Skin of body (tissue), 2 donors: ENCODE data around the gene OR51V1. TPM values are rescaled to one million over a fixed set of nuclear protein-coding genes. Genes with fewer than 3 reads are reported as not detected.
"Not testable (repeated sequence)": the region's sequence is repeated elsewhere in the genome, so short reads cannot be mapped to it uniquely, and the experiment has no call there.

Experiments used
- DNase-seq: peaks from one replicate; lab custom pipeline; 2025; lab: John Stamatoyannopoulos, UW
- total RNA-seq: library from RNA; depleted of rRNA; stranded (reverse); fragments of >200 nt; gene quantifications from one replicate; pipeline ENCODE4 v1.2.3, GENCODE V29; 2014

Gene OR51V1
- total RNA-seq, 1 donor from 2014 or later, result not detected

DNA sequence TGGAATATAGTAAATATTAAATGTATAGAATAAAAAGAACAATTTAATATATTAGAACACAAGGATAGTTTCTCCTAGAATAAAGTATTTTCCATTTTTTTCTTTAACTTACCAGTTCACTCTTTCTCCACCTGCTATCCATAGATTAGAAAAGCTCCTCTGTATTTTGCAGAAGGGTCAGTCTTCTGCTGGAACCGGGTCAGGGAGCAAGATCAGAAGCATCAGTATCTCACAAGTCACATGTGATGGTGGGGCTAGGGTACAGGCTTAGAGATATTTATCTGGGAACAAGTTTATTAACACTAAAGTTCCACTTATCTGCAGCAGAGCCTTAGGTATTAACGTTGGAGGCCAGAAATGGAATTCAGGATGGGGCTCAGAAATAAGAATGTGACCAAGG lies 28.6 kb downstream of the OR51V1 start:
- DNase-seq, result no peak

DNA sequence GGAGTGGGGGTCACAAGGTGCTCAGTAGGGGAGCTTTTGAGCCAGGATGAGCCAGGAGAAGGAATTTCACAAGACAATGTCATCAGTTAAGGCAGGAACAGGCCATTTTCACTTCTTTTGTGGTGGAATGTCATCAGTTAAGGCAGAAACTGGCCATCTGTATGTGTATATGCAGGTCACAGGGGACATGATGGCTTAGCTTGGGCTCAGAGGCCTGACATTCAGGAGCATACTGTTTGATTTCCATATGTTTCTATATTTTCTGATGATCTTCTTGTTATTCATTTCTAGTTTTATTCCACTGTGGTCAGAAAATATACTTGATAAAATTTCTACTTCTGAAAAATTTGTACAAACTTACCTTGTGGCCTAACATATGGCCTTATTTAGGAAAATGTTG lies 34.6 kb downstream of the OR51V1 start:
- DNase-seq, result not testable (repeated sequence)

DNA sequence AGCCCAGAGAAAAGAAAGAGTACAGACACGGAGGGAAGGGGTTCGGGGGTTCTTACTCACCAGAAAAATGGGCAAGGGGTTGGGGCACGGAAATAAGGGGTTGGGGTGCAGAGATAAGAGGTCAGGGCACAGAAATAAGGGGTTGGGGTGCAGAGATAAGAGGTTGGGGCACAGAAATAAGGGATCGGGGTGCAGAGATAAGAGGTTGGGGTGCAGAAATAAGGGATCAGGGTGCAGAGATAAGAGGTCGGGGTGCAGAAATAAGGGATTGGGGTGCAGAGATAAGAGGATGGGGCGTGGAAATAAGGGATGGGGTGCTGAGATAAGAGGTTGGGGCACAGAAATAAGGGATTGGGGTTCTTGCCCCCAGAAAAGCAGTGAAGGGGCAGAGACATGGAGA lies 35.7 kb downstream of the OR51V1 start:
- not testable (repeated sequence) for DNase-seq

DNA sequence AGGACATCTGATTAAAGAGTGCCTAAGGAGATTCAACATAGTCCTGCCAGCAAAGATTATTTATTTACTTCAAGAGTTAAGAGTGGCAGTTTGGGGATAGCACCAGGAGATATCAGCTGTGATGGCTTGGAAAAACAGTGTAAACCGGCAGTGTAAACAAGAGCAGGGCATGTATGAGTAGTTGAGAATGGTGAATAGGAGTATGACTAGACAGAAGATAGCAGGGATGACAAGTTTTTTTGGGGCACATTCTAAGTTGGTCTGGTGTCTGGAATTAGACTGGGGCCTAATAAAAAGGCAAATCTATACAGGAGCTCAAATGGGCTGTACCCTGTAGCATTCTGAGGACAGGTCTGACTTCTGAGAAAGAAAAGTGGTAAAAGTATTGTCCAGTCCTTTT lies 39.4 kb downstream of the OR51V1 start:
- not testable (repeated sequence) for DNase-seq

DNA sequence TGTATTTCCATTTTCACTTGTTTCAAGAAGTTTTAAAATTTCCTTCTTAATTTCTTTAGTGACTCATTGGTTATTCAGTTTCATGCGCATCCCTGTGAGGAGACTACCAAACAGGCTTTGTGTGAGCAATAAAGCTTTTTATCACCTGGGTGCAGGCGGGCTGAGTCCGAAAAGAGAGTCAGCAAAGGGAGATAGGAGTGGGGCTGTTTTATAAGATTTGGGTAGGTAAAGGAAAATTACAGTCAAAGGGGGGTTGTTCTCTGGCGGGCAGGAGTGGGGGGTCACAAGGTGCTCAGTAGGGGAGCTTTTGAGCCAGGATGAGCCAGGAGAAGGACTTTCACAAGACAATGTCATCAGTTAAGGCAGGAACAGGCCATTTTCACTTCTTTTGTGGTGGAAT lies 40.3 kb downstream of the OR51V1 start:
- not testable (repeated sequence) for DNase-seq

DNA sequence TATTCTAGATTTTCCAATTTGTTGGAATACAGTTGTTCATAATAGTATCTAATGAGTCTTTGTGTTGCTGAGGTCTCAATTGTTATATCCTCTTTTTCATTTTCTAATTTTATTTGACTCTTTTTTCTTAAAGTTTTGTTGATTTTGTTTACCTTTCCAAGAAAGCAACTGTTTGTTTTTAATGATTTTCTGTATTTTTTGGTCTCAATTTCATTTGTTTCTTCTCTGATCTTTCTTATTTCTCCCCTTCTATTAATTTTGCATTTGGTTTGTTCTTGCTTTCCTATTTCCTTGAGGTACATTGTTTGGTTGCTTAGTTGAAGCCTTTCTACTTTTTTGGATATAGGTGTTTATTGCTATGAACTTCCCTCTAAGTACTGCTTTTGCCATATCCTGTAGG lies 40.7 kb downstream of the OR51V1 start:
- DNase-seq, result no peak

DNA sequence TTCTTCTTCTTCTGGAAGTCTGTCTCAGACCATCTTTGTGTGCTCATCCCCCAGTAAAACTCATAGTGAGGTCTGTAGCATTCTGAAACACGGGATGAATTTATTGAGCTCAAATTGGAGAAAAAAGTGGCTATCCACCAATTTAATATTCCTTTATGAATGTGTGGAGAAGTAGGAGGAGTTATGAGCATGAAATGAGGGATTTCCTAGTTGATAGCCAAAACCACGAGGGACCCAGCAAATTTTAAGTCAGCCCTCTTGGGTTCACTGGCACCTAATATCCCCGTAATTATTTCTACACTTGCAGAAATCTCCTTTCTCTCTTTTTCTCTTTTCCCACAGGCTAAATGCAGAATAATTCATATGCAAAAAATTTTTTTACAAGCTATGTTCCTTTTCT lies 45.8 kb downstream of the OR51V1 start, which contains the start of gene OR52A1:
OR52A1 (minus strand) TSS at position 101 of the 400 bp plus-strand sequence. CDS start 2,388 bp downstream, outside the sequence.
- no peak for DNase-seq

DNA sequence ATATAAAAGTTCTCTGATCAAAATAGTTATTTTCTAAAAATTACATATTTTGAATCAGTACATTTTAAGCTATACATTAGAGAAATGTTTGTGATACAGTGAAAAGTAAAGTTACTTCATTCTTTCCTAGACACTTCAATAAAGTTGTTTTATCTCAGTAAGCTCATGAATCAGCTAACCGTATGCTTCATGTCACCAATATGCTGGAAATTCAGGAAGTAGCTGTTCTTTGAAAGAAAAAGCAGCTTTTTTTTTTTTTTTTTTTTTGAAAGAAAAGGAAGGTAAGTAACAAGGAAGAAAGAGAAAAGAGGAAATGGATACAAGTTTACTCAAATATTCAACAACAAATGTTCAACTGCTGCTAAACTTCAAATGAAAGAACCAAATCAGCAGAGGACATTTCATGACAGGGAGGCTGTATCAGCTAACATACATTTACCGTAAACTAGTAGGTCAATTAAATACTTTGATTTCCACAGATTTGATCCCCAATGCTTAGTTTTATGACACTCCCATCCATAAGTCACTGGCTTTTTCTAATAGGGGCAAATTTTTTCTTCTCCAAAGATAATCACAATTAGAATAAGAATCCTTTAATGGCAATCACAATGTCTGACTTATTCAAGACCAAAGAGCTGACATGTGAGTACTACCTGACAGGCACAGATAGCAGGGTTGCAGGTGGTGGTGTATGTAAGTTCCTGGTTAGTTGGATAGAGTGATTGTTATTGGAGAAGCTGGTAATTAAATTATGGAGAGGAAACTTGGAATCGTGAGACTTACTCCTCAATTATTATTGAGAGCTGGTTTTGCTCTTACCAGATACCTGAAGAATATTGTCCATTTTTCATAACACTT lies 46.7 kb downstream of the OR51V1 start:
- no peak for DNase-seq

DNA sequence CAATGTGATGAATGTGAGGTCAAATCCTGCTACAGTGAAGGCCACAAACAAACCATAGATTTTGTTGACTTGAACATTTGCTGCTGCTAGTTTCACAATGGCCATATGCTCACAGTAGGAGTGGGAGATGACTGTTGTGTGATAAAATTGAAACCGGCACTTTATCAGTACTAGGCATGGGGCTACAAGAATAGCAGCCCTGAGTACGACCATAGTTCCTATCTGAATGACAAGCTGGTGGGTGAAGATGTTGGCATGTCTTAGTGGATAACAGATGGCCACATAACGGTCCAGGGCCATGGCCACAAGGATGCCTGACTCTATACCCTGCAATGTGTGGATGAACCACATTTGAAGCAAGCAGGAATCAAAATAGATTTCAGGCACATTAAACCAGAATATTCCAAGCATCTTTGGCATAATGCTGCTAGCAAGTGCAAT lies 48.7 kb downstream of the OR51V1 start:
- DNase-seq, result no peak

Other genes with a start within 250 kb of the OR51V1 start
- gene OR51A2, start 245.0 kb downstream of the OR51V1 start, total RNA-seq, result not detected
- gene OR51L1, start 205.8 kb downstream of the OR51V1 start, total RNA-seq, result not detected
- not detected for gene OR52J3, start 154.2 kb downstream of the OR51V1 start, total RNA-seq
- not detected for gene OR52E2, start 141.1 kb downstream of the OR51V1 start, total RNA-seq
- not detected for gene OR52E1, start 131.1 kb downstream of the OR51V1 start, total RNA-seq
- not detected for gene OR52A5, start 62.3 kb downstream of the OR51V1 start, total RNA-seq
- not detected for gene OR52A1, start 45.9 kb downstream of the OR51V1 start, total RNA-seq
- 2,108 TPM for gene HBB, start 26.4 kb upstream of the OR51V1 start, total RNA-seq
- gene HBD, start 33.8 kb upstream of the OR51V1 start, total RNA-seq, result not detected
- 299 TPM for gene HBG1, start 49.2 kb upstream of the OR51V1 start, total RNA-seq
- 12,811 TPM for gene HBG2, start 54.1 kb upstream of the OR51V1 start, total RNA-seq
- gene HBE1, start 69.3 kb upstream of the OR51V1 start, total RNA-seq, result 27.0 TPM
- gene OR51B4, start 101.3 kb upstream of the OR51V1 start, total RNA-seq, result not detected
- 0.59 TPM for gene OR51B2, start 123.6 kb upstream of the OR51V1 start, total RNA-seq
- gene OR51B5, start 142.8 kb upstream of the OR51V1 start, total RNA-seq, result 0.30 TPM
- gene OR51B6, start 150.8 kb upstream of the OR51V1 start, total RNA-seq, result not detected
- not detected for gene OR51M1, start 183.1 kb upstream of the OR51V1 start, total RNA-seq
- not detected for gene OR51Q1, start 221.4 kb upstream of the OR51V1 start, total RNA-seq
- gene OR51I1, start 240.8 kb upstream of the OR51V1 start, total RNA-seq, result 0.59 TPM
- not detected for gene OR51I2, start 248.6 kb upstream of the OR51V1 start, total RNA-seq